NCI-H446 treated with DMSO at 0.1 percent for 48 hours (cell line): Measurements from ENCODE around the gene ITIH6.
A peak's percentile ranks its signal among the peaks of the same experiment; 100 is the strongest.
"Not testable (repeated sequence)": the region's sequence is repeated elsewhere in the genome, so short reads cannot be mapped to it uniquely, and the experiment has no call there.

ENCODE experiments used
- DNase-seq: peaks from one replicate; lab custom pipeline; 2025; lab: John Stamatoyannopoulos, UW

The ITIH6 gene

DNA sequence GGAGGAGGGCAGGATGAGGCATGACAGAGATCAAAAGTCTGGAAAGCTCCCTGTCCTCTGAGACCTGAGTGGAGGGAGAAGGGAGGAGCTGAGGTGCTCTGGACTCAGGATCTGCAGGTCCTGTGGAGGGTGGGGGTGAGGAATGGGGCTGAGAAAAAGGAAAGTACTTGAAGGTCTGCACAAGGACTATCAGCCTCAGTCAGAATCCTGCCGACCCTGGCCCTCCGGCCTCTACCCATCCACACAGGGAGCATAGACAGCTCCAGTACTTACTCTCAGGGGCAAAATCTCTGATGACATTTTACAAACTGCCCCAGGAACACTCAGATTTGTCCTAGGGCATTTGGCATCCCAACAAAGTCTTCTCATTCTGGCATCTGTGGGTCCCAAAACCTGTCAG lies 991 bp upstream of the ITIH6 start:
- no peak for DNase-seq

DNA sequence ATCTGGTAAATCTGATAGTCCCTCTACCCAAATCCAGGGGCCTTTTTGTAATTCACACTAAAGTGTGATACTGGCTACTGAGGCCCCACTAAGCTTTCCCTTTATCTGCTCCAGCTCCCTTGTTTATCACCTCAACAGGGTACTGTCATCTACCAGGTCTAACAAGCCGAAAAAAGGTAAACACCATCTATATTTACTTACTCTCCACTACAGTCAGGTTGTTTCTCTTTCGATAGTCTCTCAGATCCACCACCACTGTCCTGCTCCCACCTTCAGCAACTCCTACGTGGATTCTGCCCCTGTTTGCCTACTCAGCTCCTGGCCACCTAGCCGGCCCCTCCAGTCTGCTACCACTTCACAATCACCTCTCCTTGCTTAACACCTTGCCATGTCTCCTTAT lies 3.3 kb downstream of the ITIH6 start:
- no peak for DNase-seq

DNA sequence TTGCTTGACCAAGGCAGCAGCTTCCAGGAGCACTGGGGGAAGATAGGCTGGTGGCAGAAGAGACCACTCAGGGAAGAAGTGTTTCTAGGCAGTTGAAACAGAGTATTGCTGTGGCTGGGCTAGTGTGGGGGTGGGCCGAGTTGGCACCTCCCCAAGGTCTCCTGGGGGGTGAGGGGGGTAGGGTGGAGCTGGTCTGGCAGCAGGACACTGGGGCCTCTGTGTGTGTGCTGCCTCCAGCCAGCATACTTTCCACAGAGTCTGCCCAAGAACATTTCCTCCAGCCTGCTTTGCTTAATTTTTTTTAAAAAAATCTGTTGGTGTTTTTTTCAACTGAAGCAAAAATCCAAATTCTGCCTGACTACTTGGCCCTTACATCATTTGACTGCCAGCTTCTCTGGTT lies 4.0 kb downstream of the ITIH6 start:
- DNase-seq, result no peak

DNA sequence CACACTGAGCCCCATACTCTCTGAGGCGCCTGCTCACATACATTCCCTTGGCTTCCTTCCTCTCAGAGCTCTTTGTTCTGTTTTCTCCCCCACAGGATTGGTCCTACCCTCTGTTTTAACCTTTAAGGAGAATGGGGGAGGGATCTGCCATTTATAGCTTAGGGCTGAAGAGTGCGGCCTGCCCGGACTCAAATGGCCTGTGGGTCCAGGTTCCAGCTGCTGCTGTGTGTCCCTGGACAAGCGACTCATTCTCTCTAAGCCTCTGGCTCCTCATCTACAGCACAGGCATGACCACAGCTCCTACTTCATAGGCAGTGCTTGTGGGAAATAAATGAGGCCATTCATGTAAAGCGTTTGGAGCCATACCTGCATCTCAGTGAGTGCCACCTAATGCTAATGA lies 8.7 kb downstream of the ITIH6 start:
- not testable (repeated sequence) for DNase-seq

DNA sequence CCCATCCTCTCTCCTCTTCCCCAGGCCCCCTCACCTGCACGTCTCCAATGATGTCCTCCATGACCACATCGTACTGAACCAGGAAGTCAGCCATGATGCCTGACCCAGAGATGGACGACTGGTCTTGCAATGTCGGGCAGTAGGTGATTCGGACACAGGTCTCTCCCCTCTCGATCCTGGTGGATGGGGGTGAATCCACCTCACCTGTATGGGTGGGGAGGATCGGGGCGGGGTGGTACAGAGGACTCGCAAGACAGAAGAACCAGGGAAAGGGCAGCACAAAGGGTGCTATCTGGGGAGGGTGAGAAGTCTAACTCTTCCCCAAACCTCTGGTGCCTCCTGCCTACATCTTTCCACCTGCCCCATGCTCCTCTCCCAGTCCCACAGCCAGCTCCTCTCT lies 9.6 kb downstream of the ITIH6 start:
- no peak for DNase-seq

DNA sequence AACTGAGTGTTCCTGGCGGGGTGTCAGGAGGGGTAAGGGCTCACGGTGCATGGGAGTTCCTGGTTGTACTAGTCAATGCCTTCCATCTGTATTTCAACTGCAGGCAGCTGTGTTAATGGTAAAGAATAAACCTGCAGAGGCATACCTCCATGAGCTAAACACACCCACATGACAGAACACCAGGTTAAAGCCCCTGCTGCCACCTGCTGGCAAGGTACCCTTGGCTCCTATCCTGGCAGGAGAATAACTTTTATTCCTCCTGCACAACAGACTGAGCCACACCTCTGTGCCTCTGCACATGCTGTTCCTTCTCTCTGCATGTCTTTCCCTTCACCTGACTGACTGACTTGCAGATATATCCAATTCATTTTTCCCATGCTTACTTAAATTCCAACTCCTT lies 11.1 kb downstream of the ITIH6 start:
- DNase-seq, result no peak

DNA sequence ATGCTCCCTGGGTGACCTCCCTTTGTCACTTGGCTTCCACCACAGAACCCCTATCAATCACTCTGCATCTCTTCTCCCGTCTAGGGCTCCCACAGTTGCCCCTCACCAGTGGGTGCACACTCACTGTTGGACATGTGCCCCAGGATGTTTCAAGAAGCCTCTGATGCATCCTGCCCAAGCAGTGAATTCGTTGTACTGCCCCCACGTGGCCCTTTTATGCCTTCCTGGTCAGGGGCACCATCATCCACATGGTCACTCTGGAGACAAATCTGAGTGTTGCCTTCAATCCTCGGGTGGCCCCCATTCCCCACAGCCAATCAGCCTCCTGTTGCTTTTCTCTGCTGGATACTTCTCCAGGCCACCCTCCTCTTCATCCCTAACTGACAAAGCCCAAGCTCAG lies 12.2 kb downstream of the ITIH6 start:
- DNase-seq, result no peak

DNA sequence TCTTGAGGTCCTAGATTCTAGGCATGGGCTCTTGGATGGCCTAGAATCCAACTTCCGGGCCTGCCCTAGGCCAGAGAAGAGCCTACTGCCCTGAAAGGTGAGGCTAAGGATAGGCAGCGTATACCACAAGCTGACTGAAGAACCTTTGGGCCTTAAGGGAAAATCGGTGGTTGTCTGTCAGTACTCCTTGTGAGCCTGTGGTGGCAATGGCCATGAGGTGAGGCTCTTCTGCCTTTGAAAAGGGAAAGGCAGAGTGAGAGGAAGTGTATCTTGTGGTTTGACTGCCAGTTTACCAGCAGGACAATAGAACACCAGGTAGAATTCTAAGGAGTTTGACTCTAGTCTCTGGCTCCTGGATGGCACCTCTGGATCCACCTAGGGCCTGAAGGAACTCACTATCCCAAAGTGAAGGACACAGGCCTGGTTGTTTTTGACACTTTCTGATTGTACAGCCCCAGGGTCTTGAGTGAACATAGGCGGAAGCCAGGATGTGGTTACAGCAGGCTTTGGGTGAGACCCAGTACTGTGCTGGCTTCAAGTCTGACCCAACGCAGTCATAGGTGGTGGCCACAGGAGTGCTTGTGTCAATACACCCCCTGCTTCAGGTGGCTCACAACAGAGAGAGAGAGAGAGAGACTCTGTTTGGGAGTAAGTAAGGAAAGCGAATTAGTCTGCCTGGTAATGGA lies 20.9 kb downstream of the ITIH6 start:
- DNase-seq, result no peak

DNA sequence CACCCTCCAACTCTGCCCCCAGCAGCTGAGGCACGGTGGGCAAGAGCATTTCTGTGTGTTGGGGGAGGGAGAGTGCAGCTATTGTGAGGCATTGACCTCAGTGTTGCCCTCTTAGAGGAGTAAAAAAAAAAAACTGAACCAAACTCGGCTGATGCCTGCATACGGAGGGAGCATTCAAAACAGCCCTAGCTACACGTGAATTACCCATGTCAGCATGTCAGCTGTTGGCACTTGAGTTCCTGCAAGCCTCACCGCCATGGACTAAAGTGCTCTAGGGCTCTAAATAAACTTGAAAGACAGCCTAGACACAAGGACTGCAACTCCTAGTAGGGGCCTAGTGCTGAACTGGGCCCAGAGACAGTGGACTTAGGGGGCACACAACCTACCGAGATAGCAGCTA lies 22.0 kb downstream of the ITIH6 start:
- DNase-seq, result no peak

DNA sequence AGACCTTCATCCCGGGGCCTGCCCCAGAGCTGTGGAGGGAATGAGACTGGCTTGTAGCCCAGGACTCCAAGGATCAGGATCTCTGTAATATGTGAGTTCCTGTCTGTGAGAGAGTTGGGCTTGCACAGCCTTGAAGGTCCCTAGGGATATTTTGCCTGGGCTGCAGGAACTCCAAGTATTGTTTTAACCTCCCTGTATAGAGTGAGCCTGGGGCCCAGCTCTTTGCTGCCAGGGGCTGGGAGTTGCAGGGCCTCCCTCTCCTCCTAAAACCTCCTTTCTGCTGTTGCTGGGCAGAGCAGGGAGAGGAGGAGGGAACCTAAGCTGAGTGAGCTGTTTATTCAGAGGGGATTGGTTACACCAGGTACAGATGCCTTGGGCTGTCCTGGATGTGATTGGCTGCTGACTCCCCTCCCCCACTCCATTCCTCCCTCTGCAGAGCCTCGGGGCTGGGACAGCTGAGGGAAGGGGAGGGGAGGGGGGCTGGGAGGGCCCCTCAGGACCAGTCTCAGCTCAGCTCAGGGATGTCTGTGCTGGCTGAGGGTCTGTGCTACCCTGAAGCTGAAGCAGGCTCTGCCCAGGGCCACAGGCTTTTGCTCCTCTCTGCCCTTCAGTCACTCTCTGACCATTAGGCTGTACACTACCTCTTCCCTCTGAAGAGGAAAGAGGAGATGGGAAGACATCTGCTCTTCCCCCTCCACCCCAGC lies 23.5 kb downstream of the ITIH6 start:
- peak; percentile 46 for DNase-seq

DNA sequence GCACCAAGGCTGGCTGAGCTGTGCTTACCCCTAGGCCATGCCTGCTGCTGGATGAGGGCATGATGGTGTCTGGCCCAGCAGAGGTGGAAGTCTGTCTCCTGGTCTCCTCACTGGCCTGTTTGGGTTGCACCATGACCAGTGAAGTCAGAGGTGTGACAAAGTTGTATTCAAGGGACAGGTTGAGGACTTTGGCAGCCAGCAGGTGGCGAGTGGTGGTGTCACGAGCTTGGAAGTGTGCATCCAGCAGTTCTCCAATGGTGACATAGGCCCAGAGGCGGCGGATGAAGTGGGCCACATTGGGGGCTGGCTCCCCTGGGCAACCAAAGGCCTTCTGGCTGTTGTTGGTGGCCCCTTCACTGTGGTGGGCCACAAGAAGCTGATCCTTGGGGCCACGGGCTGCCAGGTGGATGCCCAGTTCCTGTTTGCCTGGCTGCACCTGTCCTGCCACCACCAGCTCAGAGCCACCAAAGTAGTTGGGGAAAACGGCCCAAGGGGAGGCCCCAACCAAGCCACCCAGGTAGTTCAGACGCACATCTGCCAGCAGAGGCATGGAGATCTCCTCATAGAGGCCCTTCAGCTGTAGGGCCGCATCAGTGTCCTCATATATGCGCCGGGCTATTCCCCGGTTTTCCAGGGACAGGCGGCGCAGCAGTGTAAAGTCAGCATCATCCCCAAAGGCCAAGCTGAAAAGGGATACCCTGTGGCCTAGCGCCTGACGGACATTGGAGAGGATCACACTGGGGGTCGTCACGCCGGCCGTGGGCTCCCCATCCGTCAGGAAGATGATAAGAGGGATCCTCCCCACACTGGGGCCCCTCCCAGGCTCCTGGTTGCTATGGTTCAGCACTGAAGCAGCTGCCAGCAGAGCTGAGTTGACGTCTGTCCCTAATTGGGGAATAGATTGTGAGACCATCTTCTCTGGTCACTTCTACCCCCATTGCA lies 39.7 kb downstream of the ITIH6 start:
- DNase-seq, result no peak

DNA sequence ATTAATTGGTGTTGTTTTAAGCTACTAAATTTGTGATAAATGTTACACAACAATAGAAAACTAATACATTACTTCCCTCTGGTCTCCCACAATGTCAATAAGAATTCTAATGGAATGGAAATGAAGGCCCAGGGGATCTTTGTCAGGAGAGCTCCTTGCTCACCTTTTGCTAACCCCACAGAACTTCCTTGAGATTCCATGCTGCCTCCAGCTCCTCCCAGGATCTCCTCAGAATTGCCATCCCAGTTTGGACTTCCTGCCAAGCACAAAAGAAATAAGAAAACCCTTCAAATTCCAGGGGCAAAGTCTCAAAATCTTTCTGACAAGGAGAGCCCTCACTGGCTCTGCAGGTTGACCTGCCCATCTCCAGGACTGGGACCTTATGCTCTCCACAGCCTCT lies 43.2 kb downstream of the ITIH6 start:
- no peak for DNase-seq

DNA sequence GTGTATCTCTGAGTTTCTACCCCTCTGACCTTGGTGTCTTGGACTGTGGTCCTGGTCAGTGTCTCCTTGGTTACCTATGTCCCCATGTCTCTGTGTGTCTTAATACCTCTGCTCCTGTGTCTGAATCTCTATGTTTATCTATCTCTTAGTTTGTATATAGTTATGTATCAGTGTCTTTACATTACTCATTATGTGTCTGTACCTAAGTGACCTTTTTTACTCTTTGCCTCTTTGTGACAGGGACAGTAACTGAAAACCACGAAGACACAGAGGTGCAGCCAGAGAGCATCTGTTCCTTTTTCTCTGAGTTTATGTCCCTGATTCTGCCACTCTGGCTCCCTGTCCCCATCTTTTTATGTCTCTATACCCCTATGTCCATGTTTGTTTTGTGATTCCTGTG lies 49.4 kb downstream of the ITIH6 start:
- DNase-seq, result no peak

DNA sequence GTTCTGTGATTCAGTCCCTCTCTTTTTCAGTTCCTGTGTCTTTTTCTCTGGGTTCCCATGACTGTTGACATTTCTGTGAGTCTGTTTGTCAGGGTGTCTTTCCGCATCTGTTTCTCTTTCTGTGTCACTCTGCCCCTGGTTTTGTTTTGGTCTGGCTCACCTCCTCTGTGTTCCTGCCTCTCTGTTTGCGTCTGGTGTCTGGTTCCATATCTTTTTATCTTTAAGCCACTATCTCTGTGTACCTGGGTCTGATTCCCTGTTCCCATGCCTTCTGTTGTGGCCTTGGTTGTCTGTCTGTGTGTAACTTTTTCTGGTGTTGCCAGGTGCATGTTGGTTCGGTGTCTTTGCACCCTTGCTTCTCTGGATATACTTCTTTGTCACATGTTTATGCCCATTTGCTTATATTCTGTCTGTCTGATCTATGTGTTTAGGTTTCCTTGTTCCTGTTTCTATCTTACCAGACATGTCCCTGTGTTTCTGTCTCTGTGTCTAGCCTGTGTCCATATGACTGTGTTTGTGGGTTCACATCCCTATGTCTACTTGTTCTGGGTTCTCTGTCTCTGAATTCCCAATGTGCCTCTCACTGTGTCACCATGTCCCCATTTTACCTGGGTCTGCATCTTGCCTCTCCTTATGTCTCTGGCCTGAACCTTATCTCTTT lies 50.2 kb downstream of the ITIH6 start:
- no peak for DNase-seq

DNA sequence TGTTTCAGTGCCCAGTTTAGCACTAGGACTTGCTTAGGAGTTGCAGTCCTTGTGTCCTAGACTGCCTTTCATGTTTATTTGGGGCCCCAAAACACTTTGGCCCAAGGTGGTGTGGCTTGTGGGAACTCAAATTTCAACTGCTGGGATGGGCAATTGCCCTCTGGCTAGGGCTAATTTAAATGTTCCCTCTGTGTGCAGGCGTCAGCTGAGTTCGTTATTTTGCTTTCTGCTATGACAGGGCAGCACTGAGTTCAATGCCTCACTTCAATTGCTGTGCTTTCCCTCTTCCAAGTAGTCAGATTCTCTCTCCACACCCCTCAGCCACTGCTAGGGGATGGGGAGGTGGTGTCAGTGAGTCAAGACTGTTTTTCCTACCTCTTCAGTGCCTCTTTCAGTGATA lies 51.1 kb downstream of the ITIH6 start:
- DNase-seq, result no peak

DNA sequence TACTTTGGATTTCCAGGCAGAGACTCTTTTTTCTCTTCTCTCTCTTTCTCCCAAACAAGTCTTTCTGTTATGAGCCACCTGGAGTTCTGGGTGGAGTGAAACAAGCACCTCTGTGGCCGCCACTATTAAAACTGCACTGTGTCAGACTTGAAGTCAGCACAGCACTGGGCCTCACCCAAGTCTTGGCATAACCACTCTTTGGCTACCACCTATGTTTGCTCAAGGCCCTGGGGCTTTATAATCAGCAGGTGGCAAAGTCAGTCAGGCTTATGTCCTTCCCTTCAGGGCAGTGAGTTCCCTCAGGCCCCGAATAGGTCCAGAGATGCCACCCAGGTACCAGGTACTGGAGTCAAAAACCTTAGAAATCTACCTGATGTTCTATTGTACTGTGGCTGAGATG lies 52.4 kb downstream of the ITIH6 start:
- no peak for DNase-seq

DNA sequence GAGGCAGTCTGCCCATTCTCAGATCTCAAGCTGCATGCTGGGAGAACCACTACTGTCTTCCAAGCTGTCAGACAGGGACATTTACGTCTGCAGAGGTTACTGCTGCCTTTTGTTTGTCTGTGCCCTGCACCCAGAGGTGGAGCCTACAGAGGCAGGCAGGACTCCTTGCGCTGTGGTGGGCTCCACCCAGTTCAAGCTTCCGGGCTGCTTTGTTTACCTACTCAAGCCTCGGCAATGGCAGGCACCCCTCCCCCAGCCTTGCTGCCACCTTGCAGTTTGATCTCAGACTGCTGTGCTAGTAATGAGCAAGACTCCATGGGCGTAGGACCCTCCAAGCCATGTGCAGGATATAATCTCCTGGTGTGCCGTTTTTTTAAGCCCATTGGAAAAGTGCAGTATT lies 59.5 kb downstream of the ITIH6 start:
- DNase-seq, result not testable (repeated sequence)

DNA sequence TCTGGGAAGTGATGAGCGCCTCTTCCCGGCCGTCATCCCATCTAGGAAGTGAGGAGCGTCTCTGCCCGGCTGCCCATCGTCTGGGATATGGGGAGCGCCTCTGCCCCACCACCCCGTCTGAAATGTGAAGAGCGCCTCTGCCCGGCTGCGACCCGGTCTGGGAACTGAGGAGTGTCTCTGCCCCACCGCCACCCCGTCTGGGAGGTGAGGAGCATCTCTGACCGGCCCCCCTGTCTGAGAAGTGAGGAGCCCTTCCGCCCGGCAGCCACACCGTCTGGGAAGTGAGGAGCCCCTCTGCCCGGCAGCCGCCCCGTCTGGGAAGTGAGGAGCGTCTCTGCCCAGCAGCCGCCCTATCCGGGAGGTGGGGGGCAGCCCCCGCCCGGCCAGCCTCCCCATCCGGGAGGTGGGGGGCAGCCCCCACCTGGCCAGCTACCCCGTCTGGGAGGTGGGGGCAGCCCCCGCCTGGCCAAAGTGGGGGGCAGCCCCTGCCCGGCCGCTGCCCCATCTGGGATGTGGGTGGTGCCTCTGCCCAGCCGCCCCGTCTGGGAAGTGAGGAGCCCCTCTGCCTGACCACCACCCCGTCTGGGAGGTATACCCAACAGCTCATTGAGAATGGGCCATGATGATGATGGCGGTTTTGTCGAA lies 61.6 kb downstream of the ITIH6 start:
- not testable (repeated sequence) for DNase-seq

DNA sequence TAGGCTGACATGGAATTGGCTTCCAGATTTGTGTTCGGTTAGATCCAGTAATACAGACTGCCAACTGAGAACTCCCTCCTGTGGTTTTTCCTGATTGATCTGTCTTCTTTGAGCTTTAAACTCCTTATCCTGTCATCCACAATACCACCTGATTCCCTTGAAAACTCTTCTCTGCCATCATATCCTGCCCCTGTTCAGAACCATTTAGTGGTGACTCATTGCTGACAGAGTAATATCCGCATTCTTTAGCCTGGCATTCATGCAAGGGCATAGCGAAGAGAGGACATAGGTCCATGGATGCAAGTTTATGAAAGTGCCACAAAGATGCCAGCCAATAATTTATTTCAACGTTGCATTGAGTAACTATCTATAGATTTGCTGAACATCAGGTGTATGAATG lies 76.6 kb downstream of the ITIH6 start:
- no peak for DNase-seq

DNA sequence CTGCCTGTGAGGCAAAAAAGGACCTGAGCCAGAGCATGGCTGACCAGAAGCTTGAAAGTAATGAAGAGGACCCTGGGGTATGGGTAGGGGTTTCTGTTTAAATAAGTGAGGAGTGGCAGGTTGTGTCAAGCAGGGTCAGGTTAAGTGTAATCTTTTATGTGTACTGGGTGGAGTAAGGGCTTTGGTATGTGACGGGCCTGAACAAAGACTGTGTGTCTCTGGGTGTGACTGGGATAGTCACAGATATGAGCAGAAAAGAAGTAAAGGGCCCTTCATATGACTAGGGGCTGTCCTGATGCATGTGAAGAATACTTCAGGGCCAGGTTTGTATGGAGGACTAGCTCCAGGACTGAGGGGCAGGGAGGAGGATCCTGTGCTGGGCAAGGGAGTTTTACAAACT lies 82.4 kb downstream of the ITIH6 start:
- no peak for DNase-seq

DNA sequence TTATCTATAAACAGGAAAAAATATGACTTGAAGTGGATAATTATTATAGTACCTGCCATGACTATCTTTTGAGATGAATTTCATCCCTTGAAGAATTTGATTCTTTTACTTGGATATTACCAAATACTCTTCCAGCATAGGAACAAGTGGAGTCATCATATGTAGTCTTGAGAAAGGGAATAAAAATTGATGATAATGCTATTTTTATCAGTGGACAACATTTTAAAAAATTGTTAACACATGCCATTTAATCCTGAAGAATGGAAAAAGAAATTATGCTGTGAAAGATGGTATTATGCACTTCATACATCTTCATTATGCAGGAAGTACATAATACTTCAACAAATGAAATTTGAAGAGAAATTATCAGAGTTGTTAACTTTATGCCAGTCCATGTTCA lies 83.6 kb downstream of the ITIH6 start:
- no peak for DNase-seq

DNA sequence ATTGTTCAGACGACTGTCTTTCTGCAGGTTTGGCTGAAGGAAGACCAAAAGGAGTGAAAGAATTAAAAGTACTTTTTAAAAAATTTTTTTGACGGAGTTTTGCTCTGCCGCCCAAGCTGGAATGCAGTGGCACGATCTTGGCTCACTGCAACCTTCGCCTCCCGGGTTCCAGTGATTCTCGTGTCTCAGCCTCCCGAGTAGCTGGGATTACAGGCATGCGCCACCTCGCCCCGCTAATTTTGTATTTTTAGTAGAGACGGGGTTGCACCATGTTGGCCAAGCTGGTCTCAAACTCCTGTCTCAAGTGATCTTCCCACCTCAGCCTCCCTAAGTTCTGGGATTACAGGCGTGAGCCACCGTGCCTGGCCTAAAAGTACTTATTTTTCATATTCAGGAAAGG lies 86.3 kb downstream of the ITIH6 start:
- DNase-seq, result no peak
